Hindlimb muscle (tissue), 1 donor: ENCODE measurements around the gene RNGTT. TPM values are rescaled to one million over a fixed set of nuclear protein-coding genes. Genes with fewer than 3 reads are reported as not detected.
A peak's percentile ranks its signal among the peaks of the same experiment; 100 is the strongest.
"Not testable (repeated sequence)": the region's sequence is repeated elsewhere in the genome, so short reads cannot be mapped to it uniquely, and the experiment has no call there.

Source experiments
- DNase-seq: peaks from one replicate; pipeline ENCODE4 v3.0.0-alpha.2; 2013
- polyA plus RNA-seq: library from polyadenylated mRNA; unstranded; fragments of 120-200 nt; gene quantifications from one replicate; pipeline ENCODE4 v1.2.1, GENCODE V29; 2013; ENCODE audit not compliant: insufficient read length

RNGTT gene
- polyA plus RNA-seq, 1 donor = 10.5 TPM

DNA sequence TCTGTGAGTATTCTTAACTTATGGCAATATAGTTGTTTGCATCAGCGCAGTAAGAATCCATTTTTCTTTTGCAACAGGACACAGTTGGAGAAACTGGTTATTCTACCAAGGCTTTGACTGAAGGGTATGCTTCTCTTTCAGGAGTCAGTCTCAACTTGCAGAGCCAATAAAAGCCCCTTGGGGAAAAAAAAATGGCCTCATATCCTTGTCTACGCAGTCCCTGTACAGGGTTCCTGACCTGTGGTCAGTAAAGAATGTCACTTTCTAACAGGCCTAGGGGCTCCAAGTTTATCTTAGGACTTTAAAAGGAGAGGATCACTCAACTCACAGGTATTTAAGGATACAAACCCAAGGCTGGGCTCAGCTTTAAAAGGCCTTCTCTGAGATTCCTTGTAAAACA, 6.9 kb upstream of the RNGTT start:
- no peak for DNase-seq

DNA sequence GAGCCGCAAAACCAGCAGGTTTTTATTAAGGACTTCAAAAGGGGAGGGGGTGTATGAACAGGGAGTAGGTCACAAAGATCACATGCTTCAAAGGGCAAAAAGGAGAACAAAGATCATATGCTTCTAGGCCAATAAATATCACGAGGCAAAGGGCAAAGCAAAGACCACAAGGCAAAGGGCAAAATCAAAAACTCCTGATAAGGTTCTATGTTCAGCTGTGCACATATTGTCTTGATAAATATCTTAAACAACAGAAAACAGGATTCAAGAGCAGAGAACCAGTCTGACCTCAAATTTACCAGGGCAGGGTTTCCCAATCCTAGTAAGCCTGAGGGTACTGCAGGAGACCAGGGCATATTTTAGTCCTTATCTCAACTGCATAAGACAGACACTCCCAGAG, 5.8 kb upstream of the RNGTT start:
- DNase-seq = not testable (repeated sequence)

DNA sequence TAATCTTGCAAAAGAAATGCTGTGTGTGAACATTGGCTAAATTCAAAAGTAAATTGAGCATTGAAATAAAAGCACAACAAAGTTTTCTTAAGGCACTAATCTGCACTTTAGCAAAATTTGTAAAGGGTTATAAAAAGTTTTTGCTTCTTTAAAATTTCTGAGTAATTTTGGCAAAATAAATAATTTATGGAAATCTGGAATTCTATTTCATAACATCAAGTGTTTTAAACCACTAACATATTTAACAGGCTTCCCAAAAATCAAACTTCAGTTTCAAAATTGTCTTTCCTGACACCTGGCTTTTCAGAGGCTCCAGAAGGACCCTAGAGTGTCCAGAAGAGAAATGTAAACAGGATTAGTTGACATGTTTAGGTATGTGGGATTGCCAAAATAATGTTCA, 4.5 kb upstream of the RNGTT start:
- no peak for DNase-seq

DNA sequence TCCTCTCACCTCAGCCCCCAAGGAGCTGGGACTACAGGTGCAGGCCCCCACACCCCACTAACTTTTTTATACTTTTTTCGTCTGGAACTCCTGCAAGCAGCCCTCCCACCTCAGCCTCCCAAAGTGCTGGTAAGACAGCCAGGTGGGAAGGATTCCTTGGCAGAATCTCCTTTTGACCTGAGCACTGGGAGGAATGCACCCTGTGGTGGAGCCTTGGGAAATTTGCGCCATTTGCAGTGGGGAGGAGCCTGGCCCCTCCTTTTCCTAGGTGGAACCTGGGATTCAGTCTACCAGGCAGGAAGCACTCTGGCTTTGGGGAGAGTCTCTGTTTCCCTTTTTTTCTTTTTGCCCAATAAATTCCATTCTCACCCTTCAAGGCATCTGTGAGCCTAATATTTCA, 2.3 kb upstream of the RNGTT start:
- no peak for DNase-seq

DNA sequence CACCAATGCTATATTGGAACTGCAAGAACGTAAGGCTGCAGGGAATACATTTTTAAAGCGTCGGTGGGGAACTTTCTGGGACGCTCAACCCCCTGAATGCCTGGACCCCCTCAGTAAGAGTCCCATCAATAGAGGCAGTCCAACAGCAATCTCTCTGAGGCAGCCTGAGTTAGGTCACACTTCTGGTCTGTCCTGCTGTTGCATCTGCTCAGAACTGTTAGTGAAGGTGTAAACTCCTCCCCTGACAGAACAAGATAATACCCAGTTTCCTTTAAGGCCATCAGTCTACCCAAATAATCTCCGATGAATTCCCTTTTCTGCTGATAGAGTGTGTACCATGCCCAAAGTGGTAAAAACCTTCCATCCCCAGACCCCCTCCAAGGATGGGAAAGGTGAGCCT, 1.1 kb upstream of the RNGTT start:
- no peak for DNase-seq

DNA sequence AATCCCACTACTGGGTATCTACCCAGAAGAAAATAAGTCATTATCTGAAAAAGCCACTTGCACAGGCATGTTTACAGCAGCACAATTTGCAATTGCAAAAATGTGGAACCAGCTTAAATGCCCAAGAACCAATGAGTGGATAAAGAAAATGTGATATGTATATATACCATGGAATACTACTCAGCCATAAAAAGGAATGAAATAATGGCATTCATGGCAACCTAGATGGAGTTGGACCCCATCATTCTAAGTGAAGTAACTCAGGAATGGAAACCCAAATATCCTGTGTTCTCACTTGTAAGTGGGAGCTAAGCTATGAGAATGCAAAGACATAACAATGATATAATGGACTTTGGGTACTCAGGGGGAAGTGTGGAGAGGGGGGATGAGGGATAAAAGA, 4.6 kb downstream of the RNGTT start:
- DNase-seq = no peak

DNA sequence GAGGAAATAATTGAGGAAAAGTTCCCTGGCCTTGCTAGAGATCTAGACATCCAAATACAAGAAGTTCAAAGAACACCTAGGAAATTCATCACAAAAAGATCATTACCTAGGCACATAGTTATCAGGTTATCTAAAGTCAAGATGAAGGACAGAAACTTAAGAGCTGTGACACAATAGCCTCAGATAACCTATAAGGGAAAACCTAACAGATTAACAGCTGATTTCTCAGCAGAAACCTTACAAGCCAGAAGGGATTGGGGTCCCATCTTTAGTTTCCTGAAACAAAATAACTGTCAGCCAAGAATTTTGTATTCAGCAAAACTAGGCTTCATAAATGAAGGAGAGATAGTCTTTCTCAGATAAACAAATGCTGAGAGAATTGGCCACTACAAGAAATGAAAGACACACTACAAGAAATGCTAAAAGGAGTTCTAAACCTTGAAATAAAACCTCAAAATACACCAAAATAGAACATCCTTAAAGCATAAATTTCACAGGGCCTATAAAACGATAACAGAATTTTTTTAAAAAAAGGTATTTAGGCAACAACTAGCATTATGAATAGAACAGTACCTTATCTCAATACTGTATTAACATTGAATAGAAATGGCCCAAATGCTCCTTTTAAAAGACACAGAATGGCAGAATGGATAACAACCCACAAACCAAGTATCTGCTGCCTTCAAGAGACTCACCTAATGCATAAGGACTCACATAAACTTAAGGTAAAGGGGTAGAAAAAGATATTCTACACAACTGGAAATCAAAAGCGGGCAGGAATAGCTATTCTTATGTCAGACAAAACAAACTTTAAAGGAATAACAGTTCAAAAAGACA, 9.7 kb downstream of the RNGTT start:
- DNase-seq = no peak

DNA sequence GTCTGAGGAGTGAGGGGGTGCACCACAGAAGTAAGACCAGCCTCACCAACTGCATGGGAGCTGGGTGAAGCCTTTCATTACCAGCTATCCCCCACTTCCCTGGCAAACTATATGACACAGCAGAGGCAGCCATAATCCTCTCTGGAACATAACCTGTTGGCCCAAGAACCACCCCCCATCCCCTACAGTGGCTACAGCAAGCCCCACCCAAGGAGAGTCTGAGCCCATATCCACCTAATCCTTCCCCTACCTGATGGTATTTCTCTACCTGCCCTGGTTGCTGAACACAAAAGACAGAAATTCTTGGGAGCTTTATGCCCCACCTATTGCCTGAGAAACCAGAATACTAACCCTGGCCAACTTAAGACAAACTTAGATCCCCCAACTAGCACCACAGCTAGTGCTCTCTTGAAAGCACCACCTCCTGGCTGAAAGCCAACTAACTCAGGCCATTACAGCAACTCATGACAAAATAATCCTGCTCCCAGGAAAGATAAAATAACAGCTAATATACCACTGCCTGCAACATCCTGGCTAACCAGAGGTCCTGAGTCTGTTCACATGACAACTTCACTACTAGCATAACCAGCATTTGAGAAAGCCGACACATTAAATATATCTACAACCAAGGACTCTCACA, 11.2 kb downstream of the RNGTT start:
- DNase-seq = no peak

DNA sequence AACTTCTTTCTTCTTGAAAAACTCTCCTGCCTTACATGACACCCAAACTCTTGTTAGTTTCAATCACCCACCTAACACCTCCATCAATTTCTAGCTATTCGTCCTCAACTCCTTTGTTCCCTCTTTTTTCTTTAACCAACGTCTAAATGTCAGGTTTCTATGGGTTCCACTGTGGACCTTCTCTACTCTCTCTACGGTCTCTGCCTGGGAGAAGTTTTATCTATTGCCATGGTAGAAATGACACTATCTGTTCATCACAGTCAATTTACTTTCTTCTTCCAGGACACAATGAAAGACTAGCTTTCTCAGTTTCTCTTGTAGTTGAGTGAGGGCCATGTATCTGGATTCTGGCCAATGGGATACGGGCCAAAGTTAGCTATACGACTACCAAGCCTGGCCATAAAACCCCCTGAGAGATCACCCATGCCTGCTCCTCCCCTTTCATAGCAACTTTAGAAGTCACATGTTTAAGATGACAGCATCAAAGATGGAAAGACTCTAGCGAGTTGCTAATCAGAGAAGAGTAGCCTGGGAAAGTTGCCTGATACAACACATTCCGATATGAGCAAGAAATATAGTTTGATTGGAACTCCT, 17.9 kb downstream of the RNGTT start:
- no peak for DNase-seq

DNA sequence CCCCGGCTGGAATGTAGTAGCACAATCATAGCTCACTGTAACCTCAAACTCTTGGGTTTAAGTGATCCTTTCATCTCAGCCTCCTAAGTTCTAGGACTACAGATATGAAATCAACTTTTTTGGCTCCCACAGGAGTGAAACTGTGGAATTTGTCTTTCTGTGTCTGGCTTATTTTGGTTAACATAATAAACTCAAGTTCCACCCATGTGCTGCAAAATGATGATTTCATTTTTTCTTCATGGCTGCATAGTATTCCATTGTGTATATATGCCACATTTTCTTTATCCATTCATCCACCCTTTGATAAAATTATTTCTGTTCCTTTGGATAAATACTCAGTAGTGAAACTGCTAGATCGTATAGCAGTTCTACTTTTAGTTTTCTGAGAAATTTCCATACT, 29.9 kb downstream of the RNGTT start:
- DNase-seq = no peak

DNA sequence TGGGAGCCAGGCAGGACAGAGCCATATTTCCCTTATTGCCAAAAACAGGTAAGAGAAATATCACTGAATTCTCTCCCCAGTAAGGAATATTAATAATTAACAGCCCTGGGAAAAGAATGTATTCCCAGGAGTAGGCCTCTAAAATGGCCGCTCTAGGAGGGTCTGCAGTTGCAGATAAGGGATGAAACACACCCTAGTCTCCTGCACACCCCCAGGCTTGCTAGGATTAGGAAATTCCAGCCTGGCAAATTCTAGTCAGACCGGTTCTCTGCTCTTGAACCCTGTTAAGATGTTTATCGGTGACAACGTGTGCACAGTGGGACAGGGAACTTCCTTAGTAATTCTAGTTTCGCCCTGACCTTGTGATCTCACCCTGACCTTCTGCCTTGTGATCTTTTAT, 31.4 kb downstream of the RNGTT start:
- DNase-seq = not testable (repeated sequence)

DNA sequence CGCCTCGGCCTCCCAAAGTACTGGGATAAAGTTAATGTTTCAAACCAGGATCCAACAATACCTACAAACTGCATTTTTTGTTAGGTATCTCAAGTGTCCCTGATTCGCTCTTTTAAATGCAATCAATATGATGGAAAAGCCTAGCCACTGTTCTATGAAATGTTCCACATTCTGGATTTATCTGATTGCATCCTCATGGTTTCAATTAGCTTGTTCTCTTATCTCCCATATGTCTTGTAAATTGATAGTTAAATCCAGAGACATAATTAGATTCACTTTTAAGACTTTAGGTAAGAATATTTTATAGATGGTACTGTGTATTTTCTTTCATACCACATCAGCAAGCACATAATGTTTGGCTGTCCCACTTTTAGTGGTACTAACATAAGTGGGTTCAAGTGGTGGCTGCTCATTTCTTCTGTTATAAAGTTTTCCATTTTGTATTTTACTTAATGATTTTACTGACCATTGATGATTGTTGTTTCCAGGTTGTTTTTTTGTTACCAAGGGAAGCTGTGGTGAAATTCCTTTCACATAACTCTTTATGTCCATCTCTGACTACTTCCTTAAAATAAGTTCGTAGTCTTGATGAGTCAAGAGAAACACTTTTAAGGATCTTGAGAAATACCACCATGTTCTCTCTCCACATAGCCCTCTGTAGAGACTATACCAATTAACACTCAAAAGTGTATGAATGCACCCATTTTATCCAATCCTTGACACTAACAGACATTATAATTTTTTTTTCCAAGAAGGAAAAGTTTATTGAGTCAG, 40.5 kb downstream of the RNGTT start:
- DNase-seq = no peak

DNA sequence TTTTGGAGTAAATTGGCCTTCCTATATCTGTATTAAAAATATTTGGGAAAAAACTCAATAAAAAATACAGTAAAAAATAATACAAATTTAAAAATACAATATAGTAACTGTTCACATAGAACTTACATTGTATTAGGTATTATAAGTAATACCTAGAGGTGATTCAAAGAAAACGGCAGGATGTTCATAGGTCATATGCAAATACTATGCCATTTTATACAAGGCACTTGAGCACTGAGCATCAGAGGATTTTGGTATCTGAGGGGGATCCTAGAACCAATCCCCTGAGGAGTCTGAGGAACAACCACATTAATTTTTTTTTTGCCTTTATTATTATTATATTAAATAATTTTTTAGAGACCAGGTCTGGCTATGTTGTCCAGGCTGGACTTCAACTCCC, 41.7 kb downstream of the RNGTT start:
- DNase-seq = no peak

DNA sequence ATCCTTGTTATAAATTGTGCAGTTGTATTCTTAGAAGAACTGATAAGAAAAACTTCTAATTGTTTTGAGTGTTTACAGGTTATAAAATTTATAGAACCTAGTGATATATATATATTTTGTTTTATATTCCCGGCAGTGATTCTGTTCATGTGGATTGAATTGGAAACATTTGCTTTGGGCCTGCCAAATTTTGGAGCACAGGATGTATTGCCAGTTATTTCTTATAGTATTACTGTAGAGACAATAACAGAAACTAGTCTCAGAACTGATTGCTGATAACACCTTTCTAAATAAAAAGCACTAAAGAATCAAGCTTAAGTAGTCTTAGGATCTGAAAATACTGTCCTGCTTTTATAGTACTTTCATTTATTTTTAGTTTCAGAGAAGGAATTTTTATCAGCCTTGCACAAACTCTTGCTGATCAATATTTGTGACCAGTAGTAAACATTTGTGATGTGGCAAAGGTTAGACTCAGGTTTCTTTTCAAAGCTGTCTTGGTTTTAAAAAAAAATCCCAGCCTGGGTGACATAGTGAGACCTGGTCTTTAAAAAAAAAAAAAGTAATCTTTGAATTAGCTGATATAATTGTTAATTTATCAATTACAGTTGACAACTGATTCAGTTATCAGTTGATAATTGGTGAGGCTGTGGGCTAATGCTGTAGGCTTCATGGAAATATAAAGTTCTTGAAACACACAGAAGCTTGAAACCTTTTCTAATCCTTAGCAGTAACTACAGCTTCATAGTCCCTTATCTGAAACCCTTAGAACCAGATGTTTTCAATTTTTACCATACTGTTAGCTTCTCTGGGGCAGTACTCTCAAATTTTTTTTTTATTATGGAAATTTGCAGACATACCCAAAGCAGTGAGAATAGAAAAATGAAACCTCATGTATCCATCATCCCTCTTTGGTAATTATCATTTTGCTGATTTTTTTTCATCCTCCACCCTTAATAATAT, 42.4 kb downstream of the RNGTT start:
- peak; percentile 5 for DNase-seq

DNA sequence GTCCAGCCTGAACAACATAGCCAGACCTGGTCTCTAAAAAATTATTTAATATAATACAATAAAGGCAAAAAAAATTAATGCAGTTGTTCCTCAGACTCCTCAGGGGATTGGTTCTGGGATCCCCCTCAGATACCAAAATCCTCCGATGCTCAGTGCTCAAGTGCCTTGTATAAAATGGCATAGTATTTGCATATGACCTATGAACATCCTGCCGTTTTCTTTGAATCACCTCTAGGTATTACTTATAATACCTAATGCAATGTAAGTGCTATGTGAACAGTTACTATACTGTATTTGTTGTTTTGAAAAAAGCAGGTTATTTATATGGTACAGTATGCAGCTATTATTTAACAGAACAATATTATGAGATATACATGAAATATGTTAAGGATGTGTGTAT, 43.3 kb downstream of the RNGTT start:
- no peak for DNase-seq

DNA sequence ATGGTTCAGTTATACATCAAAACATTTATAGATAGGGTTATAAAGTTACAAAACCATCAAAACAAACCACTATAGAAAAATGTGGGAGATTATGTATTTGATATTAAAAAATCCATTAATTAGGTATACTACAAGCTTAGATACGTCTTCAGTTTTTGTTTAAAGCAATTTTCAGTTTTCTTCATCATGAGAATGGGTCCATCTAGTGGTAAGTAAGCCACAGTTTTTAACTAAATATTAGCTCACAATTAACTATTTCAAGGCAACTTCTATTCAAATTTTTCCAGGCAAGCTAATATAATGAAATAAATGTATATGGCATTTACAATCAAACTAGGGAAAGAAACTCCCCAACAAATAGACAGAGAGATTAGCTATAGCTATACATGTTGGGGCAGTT, 44.4 kb downstream of the RNGTT start:
- DNase-seq = no peak

DNA sequence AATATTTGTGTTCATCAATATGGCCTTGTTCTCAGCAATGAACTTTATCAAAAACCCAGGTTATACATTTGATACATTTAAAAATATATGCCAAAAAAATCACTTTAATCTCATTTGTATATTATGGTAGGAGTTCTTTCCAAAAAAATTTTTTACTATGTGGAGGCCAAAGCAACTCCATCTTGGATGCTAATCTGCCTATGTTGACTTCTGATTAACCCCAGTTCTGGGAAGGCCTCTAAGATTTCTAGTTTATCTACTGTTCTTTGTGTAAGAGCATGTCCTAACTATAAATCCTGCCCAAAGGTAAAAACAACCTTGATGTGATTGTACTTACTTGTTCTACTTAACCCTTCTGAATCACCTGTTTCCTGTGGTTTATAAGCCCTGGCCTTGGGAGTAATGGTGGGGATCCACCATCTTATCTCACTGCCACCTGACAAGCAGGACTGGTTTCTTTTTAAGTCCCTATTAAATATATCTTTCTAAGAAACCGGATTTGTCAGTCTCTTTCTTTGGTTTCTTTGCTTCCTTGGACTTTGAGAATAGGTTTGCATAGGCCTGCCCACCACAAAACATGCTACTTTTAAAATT, 46.7 kb downstream of the RNGTT start:
- DNase-seq = no peak

DNA sequence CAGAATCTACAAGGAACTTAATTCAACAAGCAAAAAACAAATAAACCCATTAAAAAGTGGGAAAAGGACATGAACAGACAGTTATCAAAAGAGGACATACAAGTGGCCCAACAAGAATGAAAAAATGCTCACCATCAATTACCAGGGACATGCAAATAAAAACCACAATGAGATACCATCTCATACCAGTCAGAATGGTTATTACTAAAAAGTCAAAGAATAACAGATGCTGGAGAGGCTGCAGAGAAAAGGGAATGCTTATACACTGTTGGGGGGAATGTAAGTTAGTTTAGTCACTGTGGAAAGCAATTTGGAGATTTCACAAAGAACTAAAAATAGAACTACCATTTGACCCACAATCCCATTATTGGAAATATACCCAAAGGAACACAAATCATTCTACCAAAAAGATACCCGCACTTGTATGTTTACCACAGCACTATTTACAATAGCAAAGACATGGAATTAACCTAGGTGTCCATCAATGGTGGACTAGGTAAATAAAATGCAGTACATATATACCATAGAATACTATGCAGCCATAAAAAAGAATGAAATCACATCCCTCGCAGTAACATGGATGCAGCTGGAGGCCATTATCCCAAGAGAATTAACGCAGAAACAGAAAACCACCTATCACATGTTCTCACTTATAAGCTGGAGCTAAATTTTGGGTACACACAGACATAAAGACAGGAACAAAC, 48.4 kb downstream of the RNGTT start:
- no peak for DNase-seq

DNA sequence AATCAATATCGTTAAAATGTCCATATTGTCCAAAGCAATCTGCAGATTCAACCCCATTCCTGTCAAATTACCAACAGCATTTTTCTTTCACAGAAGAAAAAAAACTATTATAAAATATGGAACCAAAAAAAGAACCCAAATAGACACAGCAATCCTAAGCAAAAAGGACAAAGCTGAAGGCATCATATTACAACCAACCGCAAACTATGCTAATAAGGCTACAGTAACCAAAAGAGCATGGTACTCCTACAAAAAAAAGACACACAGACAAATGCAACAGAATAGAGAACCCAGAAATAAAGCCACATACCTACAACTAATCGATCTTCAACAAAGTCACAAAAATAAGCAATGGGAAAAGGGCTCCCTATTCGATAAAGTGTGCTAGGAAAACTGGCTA, 49.2 kb downstream of the RNGTT start:
- DNase-seq = no peak

DNA sequence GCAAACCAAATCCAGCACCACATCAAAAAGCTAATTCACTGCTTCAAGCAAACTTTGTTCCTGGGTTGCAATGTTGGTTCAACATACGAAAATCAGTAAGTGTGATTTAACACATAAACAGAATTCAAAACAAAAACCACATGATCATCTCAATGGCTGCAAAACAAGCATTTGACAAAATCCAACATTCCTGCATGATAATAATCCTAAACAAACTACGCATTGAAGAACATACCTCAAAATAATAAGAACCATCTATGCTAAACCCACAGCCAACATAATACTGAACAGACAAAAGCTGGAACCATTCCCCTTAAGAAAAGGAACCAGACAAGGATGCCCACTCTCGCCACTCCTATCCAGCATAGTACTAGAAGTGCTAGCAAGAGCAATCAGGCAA, 49.9 kb downstream of the RNGTT start:
- DNase-seq = no peak
